HepG2 (cell line): ENCODE measurements around the gene PRM2. TPM values are rescaled to one million over a fixed set of nuclear protein-coding genes. Genes with fewer than 3 reads are reported as not detected.

Experiments used
- ADNP ChIP-seq: sonication (generic); formaldehyde crosslinking; IDR thresholded peaks from 2 replicates; pipeline ENCODE4 v1.4.0; 2020; ENCODE audit warnings: missing genetic modification reagents
- CENPX ChIP-seq: sonication (generic); formaldehyde crosslinking; IDR thresholded peaks from 2 replicates; pipeline ENCODE4 v1.9.0; 2021; ENCODE audit warnings: mild to moderate bottlenecking, missing genetic modification reagents, moderate library complexity
- CERS6 ChIP-seq: sonication (generic); formaldehyde crosslinking; IDR thresholded peaks from 2 replicates; pipeline ENCODE4 v1.5.0; 2020; ENCODE audit warnings: missing genetic modification reagents
- CTCF ChIP-seq: sonication (generic); formaldehyde crosslinking; IDR thresholded peaks from 2 replicates; pipeline ENCODE4 v1.5.0; 2020; ENCODE audit warnings: mild to moderate bottlenecking, missing genetic modification reagents, moderate library complexity
- DR1 ChIP-seq: sonication (generic); formaldehyde crosslinking; IDR thresholded peaks from 2 replicates; pipeline ENCODE4 v1.8.0; 2021; ENCODE audit warnings: mild to moderate bottlenecking, missing genetic modification reagents, inconsistent platforms
- LRRFIP1 ChIP-seq: sonication (generic); formaldehyde crosslinking; conservative IDR thresholded peaks from 2 replicates; pipeline ENCODE4 v1.4.0; 2020; ENCODE audit warnings: missing genetic modification reagents
- MTF2 ChIP-seq: sonication (generic); formaldehyde crosslinking; IDR thresholded peaks from 2 replicates; pipeline ENCODE4 v1.5.0; 2020; ENCODE audit warnings: missing genetic modification reagents, borderline replicate concordance
- MXD3 ChIP-seq: IDR thresholded peaks from 2 replicates; pipeline ENCODE4 v1.6.1; 2016; ENCODE audit warnings: mild to moderate bottlenecking, missing biosample characterization, missing genetic modification reagents
- SATB2 ChIP-seq: sonication (generic); formaldehyde crosslinking; IDR thresholded peaks from 2 replicates; pipeline ENCODE4 v1.5.0; 2020; ENCODE audit warnings: missing genetic modification reagents
- ZBTB10 ChIP-seq: sonication (generic); formaldehyde crosslinking; IDR thresholded peaks from 2 replicates; pipeline ENCODE4 v1.4.0; 2020; ENCODE audit warnings: missing genetic modification reagents, borderline replicate concordance
- ZNF160 ChIP-seq: sonication (generic); formaldehyde crosslinking; IDR thresholded peaks from 2 replicates; pipeline ENCODE4 v1.8.0; 2022; ENCODE audit warnings: mild to moderate bottlenecking, inconsistent platforms, missing genetic modification reagents
- ZNF446 ChIP-seq: sonication (generic); formaldehyde crosslinking; IDR thresholded peaks from 2 replicates; pipeline ENCODE4 v1.5.0; 2020; ENCODE audit warnings: mild to moderate bottlenecking, missing genetic modification reagents
- ZNF569 ChIP-seq: sonication (generic); formaldehyde crosslinking; IDR thresholded peaks from 2 replicates; pipeline ENCODE4 v1.5.0; 2020; ENCODE audit warnings: mild to moderate bottlenecking, missing genetic modification reagents, moderate library complexity, borderline replicate concordance
- ZNF660 ChIP-seq: sonication (generic); formaldehyde crosslinking; IDR thresholded peaks from 2 replicates; pipeline ENCODE4 v1.5.1; 2020; ENCODE audit warnings: mild to moderate bottlenecking, low read depth, missing genetic modification reagents, borderline replicate concordance
- ZNF800 ChIP-seq: sonication (generic); formaldehyde crosslinking; IDR thresholded peaks from 2 replicates; pipeline ENCODE4 v1.4.0; 2020; ENCODE audit warnings: missing genetic modification reagents
- ZSCAN20 ChIP-seq: sonication (generic); formaldehyde crosslinking; IDR thresholded peaks from 2 replicates; pipeline ENCODE4 v1.4.0; 2020; ENCODE audit warnings: missing genetic modification reagents, mild to moderate bottlenecking, borderline replicate concordance
- ZZZ3 ChIP-seq: sonication (generic); formaldehyde crosslinking; IDR thresholded peaks from 2 replicates; pipeline ENCODE4 v1.4.0; 2020; ENCODE audit warnings: missing genetic modification reagents, mild to moderate bottlenecking, borderline replicate concordance
- polyA plus RNA-seq, 8 experiments: library from polyadenylated mRNA; depleted of rRNA in 3 of 8; stranded (reverse) in 7 of 8; unstranded in 1 of 8; fragments of >200 nt; fragmentation: Illumina TruSeq in 4 of 8; extraction: Trizol in 4 of 8; gene quantifications; 2 replicates each; pipeline versions ENCODE4 v1.2.1 to v1.2.3, GENCODE V29; 2011 to 2016; ENCODE audit warnings: low read depth in 4 of 8, missing spikeins in 1 of 8, mixed read lengths in 1 of 8; ENCODE audit not compliant: insufficient read depth in 1 of 8
- total RNA-seq, 5 experiments: library from RNA; depleted of rRNA; stranded (reverse); fragments of >200 nt; fragmentation: Illumina TruSeq; extraction: Trizol; gene quantifications; 2 replicates each; pipeline ENCODE4 v1.2.3, GENCODE V29; 2016; ENCODE audit warnings: low read depth in 1 of 5

The PRM2 gene
- total and polyA plus RNA-seq, 2 of the 13 experiments (the other 11 are each of a cell fraction or from before 2014, with no cell fraction given), result 0.54 TPM; not detected in 1

GRCh38 chr16:11308493-11309283 is 32.4 kb upstream of the PRM2 start (continued):
- TF ChIP-seq CERS6 (CRISPR knock-in tag) (no peak), ZZZ3 (CRISPR knock-in tag) (0 out of 2 replicates have a peak, but pooled peaks have one; percentile 73), CTCF (CRISPR knock-in tag) (peak; percentile 29; the same call in 1 of the 2 replicates), LRRFIP1 (0 out of 2 replicates have a peak, but pooled peaks have one; percentile 46), ZNF800 (CRISPR knock-in tag) (peak; percentile 58; the same call in 1 of the 2 replicates), MTF2 (CRISPR knock-in tag) (no peak), ZNF660 (CRISPR knock-in tag) (no peak), MXD3 (CRISPR knock-in tag) (peak; percentile 56; the same call in 1 of the 2 replicates), ZNF446 (CRISPR knock-in tag) (no peak), ZNF160 (CRISPR knock-in tag) (0 out of 2 replicates have a peak, but pooled peaks have one; percentile 54), ZSCAN20 (CRISPR knock-in tag) (0 out of 2 replicates have a peak, but pooled peaks have one; percentile 4), SATB2 (CRISPR knock-in tag) (no peak), ADNP (CRISPR knock-in tag) (peak; percentile 11; the same call in 1 of the 2 replicates), CENPX (no peak), ZNF569 (CRISPR knock-in tag) (0 out of 2 replicates have a peak, but pooled peaks have one; percentile 14), DR1 (CRISPR knock-in tag) (no peak), ZBTB10 (no peak)
